Measurements from ENCODE around the gene NLGN3. TPM values are rescaled to one million over a fixed set of nuclear protein-coding genes. Genes with fewer than 3 reads are reported as not detected.

Gene NLGN3
- total RNA-seq, 1 donor from 2014 or later, result 0.69 TPM

DNA sequence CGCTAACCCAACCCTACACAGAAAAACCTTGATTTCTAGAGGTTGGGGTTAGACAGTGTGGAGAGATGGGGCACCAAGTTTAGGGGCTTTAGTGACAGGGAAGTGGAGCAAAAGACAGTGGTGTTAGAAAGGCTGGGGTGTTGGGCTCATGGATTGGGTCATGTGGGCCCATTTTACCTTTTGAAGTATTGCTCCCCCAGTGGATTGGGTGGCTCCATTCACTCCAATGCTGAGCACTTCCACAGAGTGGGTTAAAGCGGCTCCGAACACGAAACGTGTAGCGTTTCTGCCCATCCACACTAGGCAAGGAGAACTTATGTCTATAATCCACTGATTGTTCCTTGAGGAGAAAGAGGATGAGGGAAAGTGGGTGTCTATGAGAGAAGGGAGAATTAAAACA is 35.6 kb upstream of the NLGN3 start:
- Histone ChIP-seq H3K36me3 (no peaks in the 10 kb centered on the region), H3K27ac (no peak overlapping the region), H3K4me3 (no peak overlapping the region), H3K9me3 (no peaks in the 10 kb centered on the region), H3K4me1 (no peaks in the 10 kb centered on the region), H3K27me3 (no peaks in the 10 kb centered on the region)
- TF ChIP-seq, protein P1, sequence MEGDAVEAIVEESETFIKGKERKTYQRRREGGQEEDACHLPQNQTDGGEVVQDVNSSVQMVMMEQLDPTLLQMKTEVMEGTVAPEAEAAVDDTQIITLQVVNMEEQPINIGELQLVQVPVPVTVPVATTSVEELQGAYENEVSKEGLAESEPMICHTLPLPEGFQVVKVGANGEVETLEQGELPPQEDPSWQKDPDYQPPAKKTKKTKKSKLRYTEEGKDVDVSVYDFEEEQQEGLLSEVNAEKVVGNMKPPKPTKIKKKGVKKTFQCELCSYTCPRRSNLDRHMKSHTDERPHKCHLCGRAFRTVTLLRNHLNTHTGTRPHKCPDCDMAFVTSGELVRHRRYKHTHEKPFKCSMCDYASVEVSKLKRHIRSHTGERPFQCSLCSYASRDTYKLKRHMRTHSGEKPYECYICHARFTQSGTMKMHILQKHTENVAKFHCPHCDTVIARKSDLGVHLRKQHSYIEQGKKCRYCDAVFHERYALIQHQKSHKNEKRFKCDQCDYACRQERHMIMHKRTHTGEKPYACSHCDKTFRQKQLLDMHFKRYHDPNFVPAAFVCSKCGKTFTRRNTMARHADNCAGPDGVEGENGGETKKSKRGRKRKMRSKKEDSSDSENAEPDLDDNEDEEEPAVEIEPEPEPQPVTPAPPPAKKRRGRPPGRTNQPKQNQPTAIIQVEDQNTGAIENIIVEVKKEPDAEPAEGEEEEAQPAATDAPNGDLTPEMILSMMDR (IDR thresholded peaks at IDR 0.05), result no peak
- intact Hi-C loops (cut with DNase I), result no loop called here
- DNase-seq, result no peak
- ATAC-seq, result no peak

DNA sequence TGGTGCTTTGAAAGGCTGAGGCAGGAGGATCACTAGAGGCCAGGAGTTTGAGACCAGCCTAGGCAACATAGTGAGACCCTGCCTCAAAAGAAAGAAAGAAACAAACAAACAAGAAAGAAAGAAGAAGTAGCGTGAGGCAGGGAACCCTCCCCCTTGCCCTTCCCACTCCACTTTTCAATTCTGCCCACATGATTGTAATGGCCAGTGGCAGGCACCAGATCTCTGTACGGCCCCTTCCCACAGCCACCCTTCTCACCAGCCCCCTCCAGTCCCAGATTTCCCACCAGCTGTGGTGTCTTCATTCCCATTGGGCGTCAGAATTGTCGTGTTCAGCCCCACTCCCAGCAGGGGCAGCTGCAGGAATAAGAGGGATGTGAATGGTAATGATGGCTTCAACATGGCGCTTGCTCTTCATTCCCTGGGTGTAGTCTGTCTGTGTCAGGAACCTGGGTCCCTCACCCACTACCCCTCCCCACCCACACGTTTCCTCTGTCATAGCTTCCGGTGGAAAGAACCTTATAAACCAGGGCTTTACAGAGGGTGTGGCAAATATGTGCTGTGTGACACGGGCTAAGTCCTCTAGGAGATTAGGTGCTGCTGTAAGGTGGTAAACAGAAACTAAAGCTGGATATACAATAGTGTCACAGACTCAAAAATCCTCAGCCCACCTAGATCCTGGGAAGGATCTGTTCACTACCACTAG is 33.3 kb upstream of the NLGN3 start, which contains the start of gene IL2RG:
IL2RG (minus strand) TSS at position 437 of the 703 bp plus-strand sequence; CDS start at position 399, 38 bp downstream.
- peak within 1 kb of the TSS; percentile 42 for H3K27ac ChIP-seq
- ATAC-seq (peak; percentile 82), DNase-seq (no peak)
- TF ChIP-seq, protein P1 (IDR thresholded peaks at IDR 0.05), result no peak
- no peaks in the 10 kb centered on the region for H3K9me3 ChIP-seq
- intact Hi-C loops (cut with DNase I), result no loop called here
- H3K27me3 ChIP-seq, result no peaks in the 10 kb centered on the region
- H3K4me1 ChIP-seq, result no peaks in the 10 kb centered on the region
- no peaks in the 10 kb centered on the region for H3K36me3 ChIP-seq
- peak within 1 kb of the TSS; percentile 26 for H3K4me3 ChIP-seq

DNA sequence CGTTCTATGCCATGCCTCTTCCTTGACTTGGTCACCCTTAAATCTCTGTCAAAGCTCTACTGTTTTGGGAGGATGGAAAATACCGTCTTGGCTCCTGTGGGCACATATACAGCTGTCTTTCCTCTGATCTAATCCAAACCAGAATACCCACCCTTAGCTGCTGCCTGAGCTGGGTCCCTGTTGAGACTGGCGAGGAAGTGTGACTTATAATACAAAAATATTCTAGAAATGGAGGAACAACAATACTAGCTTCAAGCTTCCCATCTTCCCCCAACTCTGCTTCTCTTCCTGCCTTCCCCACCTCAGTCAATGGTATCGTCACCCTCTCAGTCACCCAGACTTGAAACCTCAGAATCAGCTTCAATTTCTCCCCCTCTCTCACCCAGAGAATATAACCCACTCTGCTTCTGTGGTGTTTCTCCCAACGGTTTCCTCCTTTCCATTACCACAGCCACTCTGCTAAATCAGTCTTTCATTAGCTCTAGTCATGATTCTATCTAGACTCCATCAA is 32.7 kb upstream of the NLGN3 start:
- no peaks in the 10 kb centered on the region for H3K36me3 ChIP-seq
- intact Hi-C loops (cut with DNase I), result no loop called here
- H3K27ac ChIP-seq, result peak overlapping the region; percentile 42
- H3K4me3 ChIP-seq, result peak overlapping the region; percentile 26
- H3K27me3 ChIP-seq, result no peaks in the 10 kb centered on the region
- no peak for ATAC-seq
- no peak for DNase-seq
- no peaks in the 10 kb centered on the region for H3K9me3 ChIP-seq
- TF ChIP-seq, protein P1 (IDR thresholded peaks at IDR 0.05), result no peak
- H3K4me1 ChIP-seq, result no peaks in the 10 kb centered on the region

DNA sequence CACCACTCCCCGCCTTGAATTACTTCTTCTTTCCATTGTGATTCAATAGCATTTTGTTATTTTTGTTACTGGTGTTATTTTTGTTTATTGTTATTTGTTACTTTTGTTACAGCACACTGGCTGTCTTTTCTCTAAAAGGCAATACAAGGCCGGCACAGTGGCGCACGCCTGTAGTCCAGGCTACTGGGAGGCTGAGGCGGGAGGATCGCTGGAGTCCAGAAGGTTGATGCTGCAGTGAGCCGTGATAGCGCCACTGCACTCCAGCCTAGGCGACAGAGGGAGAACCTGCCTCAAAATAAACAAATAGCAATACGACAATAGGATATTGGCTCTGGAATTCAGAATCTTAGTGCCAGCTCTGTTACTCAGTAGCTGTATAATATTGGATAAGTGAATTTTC is 27.3 kb upstream of the NLGN3 start:
- no peaks in the 10 kb centered on the region for H3K9me3 ChIP-seq
- peaks cover 13% of the 10 kb centered on the region for H3K36me3 ChIP-seq
- TF ChIP-seq, protein P1 (IDR thresholded peaks at IDR 0.05), result no peak
- DNase-seq, result no peak
- no peak for ATAC-seq
- no peaks in the 10 kb centered on the region for H3K27me3 ChIP-seq
- no peak overlapping the region for H3K4me3 ChIP-seq
- intact Hi-C loops (cut with DNase I), result no loop called here
- H3K4me1 ChIP-seq, result no peaks in the 10 kb centered on the region
- no peak overlapping the region for H3K27ac ChIP-seq

DNA sequence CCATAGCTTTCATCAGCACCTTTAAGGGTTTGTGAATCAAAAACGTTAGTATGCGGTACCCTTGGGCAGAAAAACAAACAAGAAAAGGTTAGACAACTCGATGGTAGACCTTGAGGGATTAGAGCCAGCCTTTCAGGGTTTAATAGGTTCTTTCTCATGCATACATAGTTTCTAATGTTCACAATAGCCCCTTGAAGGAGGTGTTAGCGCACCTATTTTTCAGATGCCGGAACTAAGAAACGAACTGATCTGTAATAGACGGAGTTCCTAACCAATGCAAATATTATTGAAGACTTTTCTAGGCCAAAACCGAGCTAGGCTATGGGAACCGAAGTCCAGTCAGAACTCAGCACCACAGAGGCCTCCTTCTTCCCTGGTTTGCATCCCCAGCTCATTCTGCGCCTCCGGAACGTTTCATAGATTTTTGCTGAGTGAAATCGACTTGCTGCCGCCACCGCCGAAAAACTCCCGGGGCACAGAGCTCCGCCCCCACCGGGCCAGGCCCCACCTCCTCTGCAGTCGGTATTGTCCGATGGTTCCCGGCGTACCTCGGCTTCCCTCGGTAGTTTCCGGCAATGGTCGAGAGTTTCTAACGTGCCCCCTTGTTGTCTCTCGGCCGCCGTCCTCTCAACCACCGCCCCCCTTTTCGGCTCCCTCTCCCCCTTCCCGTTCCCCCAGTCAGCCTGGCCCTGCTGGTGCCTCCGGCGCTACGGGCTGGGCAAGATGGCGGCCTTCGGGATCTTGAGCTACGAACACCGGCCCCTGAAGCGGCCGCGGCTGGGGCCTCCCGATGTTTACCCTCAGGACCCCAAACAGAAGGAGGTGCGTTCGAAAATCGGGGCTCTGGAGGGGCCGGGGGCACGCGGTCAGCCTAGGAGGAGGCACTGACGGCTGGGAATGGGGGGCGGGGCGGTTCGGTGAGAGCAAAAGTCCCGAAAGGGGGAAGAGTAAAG is 26.3 kb upstream of the NLGN3 start, which contains the start of gene MED12:
MED12 (plus strand) TSS at position 565 of the 953 bp plus-strand sequence; CDS start at position 724, 159 bp downstream.
- peak; percentile 98 for ATAC-seq
- intact Hi-C loops (cut with DNase I), result no loop called here
- H3K9me3 ChIP-seq, result no peaks in the 10 kb centered on the region
- TF ChIP-seq, protein P1 (IDR thresholded peaks at IDR 0.05), result no peak
- H3K4me1 ChIP-seq, result no peaks in the 10 kb centered on the region
- peak within 1 kb of the TSS; percentile 58 for H3K4me3 ChIP-seq
- DNase-seq, result peak; percentile 87
- H3K36me3 ChIP-seq, result peaks cover 22% of the 10 kb centered on the region
- no peaks in the 10 kb centered on the region for H3K27me3 ChIP-seq
- H3K27ac ChIP-seq, result peak within 1 kb of the TSS; percentile 80
